GM19324 (cell line): ENCODE measurements around the gene PRRT1.

Experiments used
- ATAC-seq: cut with Tn5 transposase; IDR thresholded peaks from one replicate; pipeline ENCODE4 v1.9.1; 2021; ENCODE audit warnings: mild to moderate bottlenecking, moderate library complexity; ENCODE audit not compliant: unreplicated experiment, low FRiP score

PRRT1 gene

GRCh38 chr6:32175711-32176475, 24.2 kb upstream of the PRRT1 start, which contains the start of gene AGPAT1:
TSS of gene AGPAT1 (minus strand) at chr6:32176084. CDS start at chr6:32171496, 4,588 bp downstream.
- ATAC-seq: peak; percentile 39

GRCh38 chr6:32175322-32175710, 23.6 kb upstream of the PRRT1 start:
- ATAC-seq: no peak

- ATAC-seq: no peak
Observed at GRCh38 chr6:32174416-32174815, 22.7 kb upstream of the PRRT1 start.

GRCh38 chr6:32173051-32173727, 21.4 kb upstream of the PRRT1 start:
- no peak for ATAC-seq

GRCh38 chr6:32171234-32171633, 19.5 kb upstream of the PRRT1 start:
- no peak for ATAC-seq

GRCh38 chr6:32170294-32170693, 18.6 kb upstream of the PRRT1 start:
- ATAC-seq: no peak

GRCh38 chr6:32168807-32169591, 17.3 kb upstream of the PRRT1 start:
- no peak for ATAC-seq

- ATAC-seq: no peak
Observed at GRCh38 chr6:32168350-32168749, 16.6 kb upstream of the PRRT1 start.

GRCh38 chr6:32167761-32168262, 16.1 kb upstream of the PRRT1 start:
- no peak for ATAC-seq

GRCh38 chr6:32167154-32167760, 15.5 kb upstream of the PRRT1 start:
- ATAC-seq: no peak

GRCh38 chr6:32166411-32167061, 14.8 kb upstream of the PRRT1 start:
- no peak for ATAC-seq

- no peak for ATAC-seq
Observed at GRCh38 chr6:32164295-32164694, 12.6 kb upstream of the PRRT1 start, which contains the start of gene EGFL8. TSS of gene EGFL8 (plus strand) at chr6:32164595. CDS start at chr6:32166166, 1,571 bp downstream.

- no peak for ATAC-seq
Observed at GRCh38 chr6:32163559-32164258, 12.0 kb upstream of the PRRT1 start.

GRCh38 chr6:32158052-32158451, 6.3 kb upstream of the PRRT1 start:
- no peak for ATAC-seq

- ATAC-seq: no peak
Observed at GRCh38 chr6:32156891-32157290, 5.2 kb upstream of the PRRT1 start.

- ATAC-seq: peak; percentile 66
Observed at GRCh38 chr6:32154514-32155161, 2.9 kb upstream of the PRRT1 start.

GRCh38 chr6:32153564-32154513, 2.1 kb upstream of the PRRT1 start, which contains the start of gene PPT2:
TSS of gene PPT2 (plus strand) at chr6:32154141. CDS start at chr6:32154595, 454 bp downstream.
- peak; percentile 13 for ATAC-seq
